SU-DHL-6 (cell line): ENCODE data around the gene SLC8A1.

ENCODE experiments used
- CTCF ChIP-seq: fragments of 200-600 bp; sonication (generic); IDR thresholded peaks from one replicate; pipeline ENCODE4 v1.5.1; 2017; ENCODE audit warnings: antibody characterized with exemption, mild to moderate bottlenecking, low read length, moderate library complexity; ENCODE audit not compliant: insufficient read depth, poor library complexity, severe bottlenecking
- EZH2phosphoT487 ChIP-seq: fragments of 200-600 bp; sonication (generic), shearing (Covaris generic); conservative IDR thresholded peaks from 2 replicates; pipeline ENCODE4 v1.6.1; 2018; ENCODE audit warnings: mild to moderate bottlenecking, antibody characterized with exemption, low read length, moderate library complexity, mixed read lengths

- TF ChIP-seq CTCF, result no peak
- no peak for TF ChIP-seq EZH2phosphoT487
These were observed 251.4 kb downstream of the SLC8A1 start for GRCh38 chr2:40200366-40200915.
